Measurements from ENCODE around the gene TBKBP1. TPM values are rescaled to one million over a fixed set of nuclear protein-coding genes. Genes with fewer than 3 reads are reported as not detected.

The TBKBP1 gene
- total and polyA plus RNA-seq, 2 donors (not counting 3 experiments of a cell fraction or from before 2014, with no cell fraction given): 7.0 to 11.7 TPM

DNA sequence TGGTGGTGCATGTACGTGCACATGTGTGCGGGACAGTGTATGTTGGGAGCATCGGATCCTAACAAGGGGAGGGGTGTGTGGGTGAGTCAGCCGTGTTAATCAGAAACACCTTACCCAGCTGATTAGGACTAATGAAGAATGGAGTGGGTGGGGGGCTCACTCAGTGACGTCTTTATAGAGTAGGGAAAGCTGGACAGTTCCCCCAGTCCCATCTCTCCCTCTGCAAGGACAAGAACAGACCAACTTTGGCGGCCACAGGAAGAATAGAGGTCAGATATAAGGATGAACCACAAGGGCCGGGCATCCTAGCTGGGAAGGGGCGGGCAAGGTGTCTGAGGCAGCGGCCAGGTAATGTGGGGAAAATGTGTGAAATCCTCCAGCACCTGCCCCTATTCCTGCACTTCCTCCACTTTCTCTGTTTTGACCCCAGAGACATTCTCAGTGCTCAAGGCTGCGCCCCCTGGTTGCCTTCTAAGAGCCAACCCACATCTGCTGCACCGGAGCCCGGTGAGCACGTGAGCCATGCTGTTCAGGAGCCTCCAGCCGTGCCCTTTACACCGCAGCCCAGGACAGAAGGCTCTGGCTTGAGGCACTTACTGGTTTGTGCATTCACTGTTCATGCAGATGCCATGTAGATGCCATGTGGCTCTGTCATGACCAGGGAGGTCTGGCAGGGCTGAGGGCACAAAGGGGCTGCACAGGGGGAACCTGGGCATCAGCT, 20.2 kb downstream of the TBKBP1 start:
- Histone ChIP-seq H3K27me3 (ENCODE audit: control insufficient read depth in 2 of 2, insufficient read depth in 2 of 2, low read length in 2 of 2) (peaks cover 11% of the 10 kb centered on the region in 2 experiments), H3K4me3 (replicated peaks in 1 of 3; ENCODE audit: insufficient read depth in 1 of 3, low read depth in 1 of 3, low read length in 3 of 3) (no peak overlapping the region), H3K9me1 (replicated peaks; ENCODE audit: control insufficient read depth, extremely low read depth, insufficient read depth, low read length) (no peaks in the 10 kb centered on the region), H4K20me1 (replicated peaks; ENCODE audit: control insufficient read depth, extremely low read depth, insufficient read depth, low read length) (no peaks in the 10 kb centered on the region), H3K4me1 (ENCODE audit: control insufficient read depth, extremely low read depth, insufficient read depth, low read length) (no peaks in the 10 kb centered on the region), H3K36me3 (ENCODE audit: control insufficient read depth in 2 of 2, extremely low read depth in 1 of 2, insufficient read depth in 2 of 2, low read length in 2 of 2) (peaks cover 0 to 15% of the 10 kb centered on the region in 2 experiments), H3K27ac (ENCODE audit: insufficient read depth, low read depth, low read length) (no peak overlapping the region), H2AFZ (ENCODE audit: low read depth, low read length) (no peak overlapping the region), H3K4me2 (ENCODE audit: insufficient read depth, low read length) (no peak overlapping the region), H3K79me2 (ENCODE audit: control insufficient read depth, insufficient read depth, low read length) (no peaks in the 10 kb centered on the region), H3K9ac (replicated peaks; ENCODE audit: extremely low read depth, insufficient read depth, low read length) (no peak overlapping the region), H3K9me3 (replicated peaks; ENCODE audit: control insufficient read depth, insufficient read depth, low read length) (no peaks in the 10 kb centered on the region)
- no peak for DNase-seq (ENCODE audit: low read depth, low spot score)
- BruUV-seq (replicated peaks): no TSS peak
- CTCF ChIA-PET: interaction anchor here (0.8 to 1.6 kb wide), 2 partner anchors 10 to 16 kb away, joined by 3 to 4 read pairs; no protein-coding TSS in a partner anchor
- TF ChIP-seq POLR2A (IDR thresholded peaks at IDR 0.05; ENCODE audit: low read depth, low read length) (no peak), MAX (IDR thresholded peaks at IDR 0.05; ENCODE audit: insufficient read depth, insufficient read length) (no peak), MYC (IDR thresholded peaks at IDR 0.05; ENCODE audit: low read depth, low read length) (no peak), EZH2 (IDR thresholded peaks at IDR 0.05; ENCODE audit: borderline replicate concordance, low read depth, low read length, severe bottlenecking) (no peak), FOS (IDR thresholded peaks at IDR 0.05; ENCODE audit: borderline replicate concordance, insufficient read depth, low read length) (no peak), GATA2 (IDR thresholded peaks at IDR 0.05; ENCODE audit: insufficient read depth, insufficient read length, low read depth, low read length) (no peak), CTCF (IDR thresholded peaks at IDR 0.05; ENCODE audit: extremely low read depth in 1 of 2, insufficient read depth in 1 of 2, low read depth in 1 of 2, low read length in 2 of 2) (no peak), POLR2AphosphoS5 (IDR thresholded peaks at IDR 0.05; ENCODE audit: insufficient read depth, low read depth, low read length) (no peak), JUN (IDR thresholded peaks at IDR 0.05; ENCODE audit: borderline replicate concordance, insufficient read depth, insufficient read length, low read depth) (no peak)
- dilution Hi-C loops (cut with MboI; ENCODE audit: extremely low pct_ligation_motif_present, low sequenced_read_pairs): no loop called here
- intact Hi-C loops (cut with micrococcal nuclease): no loop called here
- POLR2A ChIA-PET: interaction anchor here (0.6 kb wide), 1 partner anchor 15 kb away, joined by 3 read pairs; no protein-coding TSS in a partner anchor
- no peak for FAIRE-seq
